HAP-1 (cell line): ENCODE data around the gene VEZT.
"Not testable (repeated sequence)": the region's sequence is repeated elsewhere in the genome, so short reads cannot be mapped to it uniquely, and the experiment has no call there.

Source experiments
- DNase-seq, 2 experiments: peaks; one replicate each; pipeline ENCODE4 v3.0.0-alpha.2; 2016 to 2020; ENCODE audit warnings: low spot score in 2 of 2
- H3K27me3 ChIP-seq: fragments of 250-450 bp; sonication (Bioruptor Pico); 2 replicates; pipeline ENCODE4 v1.5.1; 2020; ENCODE audit warnings: low read depth, mild to moderate bottlenecking, moderate library complexity
- H3K36me3 ChIP-seq: fragments of 250-450 bp; sonication (Bioruptor Pico); replicated peaks from 2 replicates; pipeline ENCODE4 v1.5.1; 2020; ENCODE audit warnings: mild to moderate bottlenecking
- H3K4me1 ChIP-seq: fragments of 250-450 bp; sonication (Bioruptor Pico); 2 replicates; pipeline ENCODE4 v1.5.1; 2020; ENCODE audit warnings: mild to moderate bottlenecking
- H3K4me3 ChIP-seq: fragments of 250-450 bp; sonication (Bioruptor Pico); 2 replicates; pipeline ENCODE4 v1.5.1; 2020; ENCODE audit warnings: mild to moderate bottlenecking, moderate library complexity
- H3K9me3 ChIP-seq: fragments of 250-450 bp; sonication (Bioruptor Pico); 2 replicates; pipeline ENCODE4 v1.5.1; 2020; ENCODE audit warnings: mild to moderate bottlenecking, moderate library complexity
- in situ Hi-C: fragments of 300-500 bp; cut with MboI; formaldehyde crosslinking; loops from 3 replicates; pipeline ENCODE4 v1.14.3; 2020; ENCODE audit warnings: low sequenced_read_pairs, inconsistent platforms, mixed read lengths

The VEZT gene

DNA sequence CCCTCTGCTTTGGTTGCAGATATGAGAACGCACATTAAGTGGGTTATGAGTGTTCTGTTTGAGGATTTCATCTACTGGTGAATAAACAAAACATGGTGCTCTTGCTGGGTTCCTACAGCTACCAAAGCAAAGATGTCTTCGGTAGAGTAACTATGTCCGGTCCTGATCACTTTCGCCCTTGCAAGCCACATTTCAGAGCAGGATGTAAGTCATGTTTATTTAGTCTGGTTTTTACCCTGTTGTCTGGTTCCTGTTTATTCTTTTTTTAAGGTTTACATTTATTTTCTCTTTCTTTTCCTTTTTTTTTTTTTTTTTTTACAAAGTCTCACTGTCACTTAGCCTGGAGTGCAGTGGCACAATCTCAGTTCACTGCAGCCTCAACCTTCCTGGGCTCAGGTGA, 99.2 kb downstream of the VEZT start:
- Histone ChIP-seq H3K4me3 (no peak overlapping the region), H3K9me3 (no peaks in the 10 kb centered on the region), H3K4me1 (peaks cover 5% of the 10 kb centered on the region), H3K27me3 (no peaks in the 10 kb centered on the region), H3K36me3 (no peaks in the 10 kb centered on the region)
- in situ Hi-C loops: no loop called here
- no peak for DNase-seq

DNA sequence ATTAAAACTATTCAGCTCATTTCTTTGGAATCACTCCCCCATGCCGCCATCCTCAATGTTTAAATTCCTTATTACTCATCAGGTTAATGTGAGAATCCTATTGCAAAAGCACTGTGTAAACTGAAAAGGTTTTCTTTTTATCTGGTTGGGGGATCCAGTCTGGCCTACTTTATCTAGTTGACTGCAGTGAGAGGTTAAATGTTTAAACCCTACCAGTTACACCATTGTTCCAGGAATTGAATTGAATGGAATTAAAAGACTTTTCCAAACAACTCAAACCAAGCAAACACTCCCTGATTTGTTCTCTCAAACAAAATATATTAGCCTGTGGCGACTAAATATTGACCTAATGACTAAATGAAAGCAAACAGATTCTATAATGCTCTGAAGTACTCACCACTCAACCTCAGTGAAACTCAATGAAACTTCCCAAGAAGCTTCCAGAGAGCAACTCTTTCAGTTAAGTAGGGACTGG, 100.5 kb downstream of the VEZT start:
- Histone ChIP-seq H3K4me1 (peaks cover 5% of the 10 kb centered on the region), H3K9me3 (no peaks in the 10 kb centered on the region), H3K27me3 (no peaks in the 10 kb centered on the region), H3K4me3 (no peak overlapping the region), H3K36me3 (no peaks in the 10 kb centered on the region)
- no peak for DNase-seq
- in situ Hi-C loops: no loop called here

DNA sequence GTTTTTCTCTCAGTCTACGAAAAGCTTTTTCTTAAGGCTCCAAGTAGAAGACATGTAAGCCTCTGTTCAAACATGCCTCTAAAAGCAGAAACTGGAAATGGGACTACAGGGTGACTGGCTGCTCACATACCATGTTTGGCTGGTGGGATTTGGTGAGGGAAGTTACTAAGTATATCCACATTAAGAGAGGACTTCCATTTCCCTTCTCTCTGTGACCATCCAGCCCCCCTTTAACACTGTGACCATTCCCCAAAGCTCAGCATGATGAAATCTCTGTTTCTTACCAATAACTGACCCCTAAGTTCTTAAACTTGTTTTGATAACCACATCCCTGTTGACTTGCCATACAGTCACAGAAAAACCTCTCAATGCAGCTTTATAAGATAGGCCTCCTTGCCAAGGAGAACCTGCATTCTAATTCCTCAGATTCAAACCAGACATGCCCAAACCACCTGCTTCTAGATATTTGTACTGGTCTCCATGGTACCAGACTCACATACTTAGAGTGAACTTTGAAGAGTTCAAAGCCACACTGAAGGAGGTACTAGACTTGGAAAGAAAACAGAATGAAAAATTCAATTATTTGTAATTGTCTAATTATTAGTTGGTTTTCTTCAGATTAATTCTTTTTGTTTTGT, 102.2 kb downstream of the VEZT start:
- DNase-seq: no peak
- H3K9me3 ChIP-seq: no peaks in the 10 kb centered on the region
- no peaks in the 10 kb centered on the region for H3K36me3 ChIP-seq
- H3K4me3 ChIP-seq: no peak overlapping the region
- in situ Hi-C loops: no loop called here
- H3K27me3 ChIP-seq: no peaks in the 10 kb centered on the region
- H3K4me1 ChIP-seq: peaks cover 5% of the 10 kb centered on the region

DNA sequence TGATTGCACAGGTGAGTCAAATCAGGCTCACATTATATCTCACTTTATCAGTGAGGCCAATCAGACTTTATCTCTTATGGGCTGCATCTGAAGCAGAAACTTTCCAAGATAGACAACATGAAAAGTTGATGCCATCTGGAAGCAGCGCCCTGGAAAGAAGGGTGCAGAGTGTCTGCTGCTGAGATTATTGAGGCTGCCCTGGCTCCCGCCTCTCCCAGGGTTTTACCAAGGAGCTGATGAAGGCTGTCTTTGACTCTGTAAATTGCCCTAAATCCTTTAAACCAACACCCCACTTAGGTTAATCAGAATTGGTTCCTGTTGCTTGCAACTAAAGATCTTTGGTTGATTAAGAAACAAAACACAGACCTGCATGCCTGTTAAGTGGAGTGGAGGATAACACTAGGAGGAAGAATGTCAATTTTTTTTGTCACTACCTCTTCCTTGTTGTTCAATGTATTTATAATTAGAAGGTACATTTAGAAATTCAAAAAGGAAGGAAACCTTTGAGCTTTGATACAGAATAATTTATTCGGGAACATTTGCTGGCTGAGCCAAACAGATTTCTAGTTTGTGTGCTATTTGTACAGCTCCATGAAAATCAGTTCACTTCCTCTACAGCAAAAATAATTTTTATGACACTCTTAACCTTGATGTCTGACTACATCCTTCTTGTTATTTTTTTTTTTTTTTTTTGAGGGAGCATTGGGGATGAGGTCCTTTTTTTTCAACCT, 104.1 kb downstream of the VEZT start:
- H3K4me1 ChIP-seq: peaks cover 5% of the 10 kb centered on the region
- no peak for DNase-seq
- H3K36me3 ChIP-seq: no peaks in the 10 kb centered on the region
- in situ Hi-C loops: no loop called here
- no peaks in the 10 kb centered on the region for H3K27me3 ChIP-seq
- H3K9me3 ChIP-seq: no peaks in the 10 kb centered on the region
- no peak overlapping the region for H3K4me3 ChIP-seq

DNA sequence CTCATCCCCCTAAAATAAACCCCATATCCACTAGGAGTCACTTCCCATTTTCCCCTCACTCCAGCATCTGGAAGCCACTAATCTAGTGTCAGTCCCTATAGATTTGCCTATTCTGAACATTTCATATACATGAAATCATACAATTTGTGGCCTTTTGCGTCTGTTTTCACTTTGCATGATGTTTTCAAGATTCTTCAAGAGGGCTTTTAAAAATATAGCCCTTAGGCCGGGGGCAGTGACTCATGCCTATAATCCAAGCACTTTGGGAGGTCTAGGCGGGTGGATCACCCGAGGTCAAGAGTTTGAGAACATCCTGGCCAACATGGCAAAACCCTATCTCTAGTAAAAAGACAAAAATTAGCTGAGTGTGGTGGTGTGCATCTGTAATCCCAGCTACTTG, 104.7 kb downstream of the VEZT start:
- no peak overlapping the region for H3K4me3 ChIP-seq
- no peaks in the 10 kb centered on the region for H3K27me3 ChIP-seq
- peaks cover 5% of the 10 kb centered on the region for H3K4me1 ChIP-seq
- no peaks in the 10 kb centered on the region for H3K36me3 ChIP-seq
- DNase-seq: no peak
- in situ Hi-C loops: no loop called here
- no peaks in the 10 kb centered on the region for H3K9me3 ChIP-seq

DNA sequence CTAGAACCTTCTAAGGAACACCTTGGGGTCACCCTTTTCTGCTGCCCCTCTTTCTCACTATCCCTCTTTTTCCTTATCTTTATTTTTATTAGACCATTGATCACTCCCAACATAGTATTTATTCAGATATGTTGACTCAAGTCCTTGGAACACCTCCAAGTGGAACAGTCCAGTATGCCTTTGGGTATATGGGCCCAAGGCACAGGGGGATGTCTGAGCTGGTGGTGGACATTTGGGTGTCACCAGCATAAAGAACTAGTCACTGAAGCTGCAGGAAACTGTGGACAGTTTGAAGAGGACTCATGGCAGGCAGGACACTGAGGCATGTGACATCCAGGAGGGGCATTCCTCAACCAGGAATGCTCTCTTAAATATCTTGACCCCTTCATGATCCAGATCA, 105.6 kb downstream of the VEZT start:
- no peaks in the 10 kb centered on the region for H3K9me3 ChIP-seq
- H3K27me3 ChIP-seq: no peaks in the 10 kb centered on the region
- in situ Hi-C loops: no loop called here
- H3K4me1 ChIP-seq: peaks cover 2% of the 10 kb centered on the region
- no peak for DNase-seq
- no peak overlapping the region for H3K4me3 ChIP-seq
- H3K36me3 ChIP-seq: no peaks in the 10 kb centered on the region

DNA sequence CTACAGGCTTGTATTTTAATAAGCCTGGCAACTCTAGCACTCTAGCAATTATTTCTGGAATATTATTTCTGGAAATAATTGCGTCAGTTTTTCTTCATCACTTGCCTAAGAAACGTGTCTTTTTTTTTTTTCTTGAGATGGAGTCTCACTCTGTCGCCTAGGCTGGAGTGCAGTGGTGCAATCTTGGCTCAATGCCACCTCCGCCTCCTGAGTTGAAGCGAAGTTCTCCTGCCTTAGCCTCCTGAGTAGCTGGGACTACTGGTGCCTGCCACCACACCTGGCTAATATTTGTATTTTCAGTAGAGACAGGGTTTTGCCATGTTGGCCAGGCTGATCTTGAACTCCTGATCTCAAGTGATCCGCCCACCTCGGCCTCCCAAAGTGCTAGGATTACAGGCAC, 106.6 kb downstream of the VEZT start:
- H3K27me3 ChIP-seq, H3K4me1 ChIP-seq, H3K4me3 ChIP-seq, H3K36me3 ChIP-seq, DNase-seq, H3K9me3 ChIP-seq, in situ Hi-C loops: not testable (repeated sequence)

DNA sequence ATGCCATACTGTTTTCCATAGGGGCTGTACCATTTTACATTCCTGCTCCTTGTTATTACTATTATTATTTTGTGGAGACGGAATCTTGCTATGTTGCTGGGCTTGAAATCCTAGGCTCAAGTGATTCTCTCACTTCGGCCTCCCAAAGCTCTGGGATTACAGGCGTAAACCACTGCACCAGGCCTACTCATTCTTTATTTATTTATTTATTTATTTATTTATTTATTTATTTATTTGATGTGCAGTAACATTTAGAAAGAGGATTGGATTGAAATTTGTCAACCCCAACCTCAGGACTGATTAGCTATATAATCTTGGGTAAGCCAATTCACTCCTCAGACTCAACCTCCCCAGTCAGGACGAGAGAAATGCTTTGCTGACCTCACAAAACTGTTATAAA, 107.9 kb downstream of the VEZT start:
- Histone ChIP-seq H3K36me3 (no peaks in the 10 kb centered on the region), H3K4me1 (no peaks in the 10 kb centered on the region), H3K4me3 (no peak overlapping the region), H3K9me3 (no peaks in the 10 kb centered on the region), H3K27me3 (no peaks in the 10 kb centered on the region)
- DNase-seq: no peak
- in situ Hi-C loops: no loop called here

DNA sequence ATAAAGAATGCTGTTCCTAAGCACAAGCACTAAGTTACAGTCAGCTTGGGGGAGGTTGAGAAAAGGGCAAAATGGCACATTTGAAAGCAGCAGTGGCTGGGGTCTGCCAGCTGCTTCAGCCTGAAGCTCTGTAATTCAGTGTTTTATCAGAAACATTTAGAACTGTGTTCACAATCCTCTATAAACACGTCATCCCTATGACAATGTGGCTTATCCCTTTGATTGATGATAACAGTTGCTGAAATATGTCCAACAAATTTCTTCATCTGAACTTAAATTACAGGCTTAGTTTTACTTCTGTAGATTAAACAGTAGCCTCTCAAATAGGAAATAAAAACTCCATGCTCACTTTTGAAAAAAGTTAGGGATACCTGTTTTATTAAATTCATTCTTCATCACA, 108.8 kb downstream of the VEZT start:
- Histone ChIP-seq H3K4me3 (no peak overlapping the region), H3K4me1 (no peaks in the 10 kb centered on the region), H3K27me3 (no peaks in the 10 kb centered on the region), H3K9me3 (no peaks in the 10 kb centered on the region), H3K36me3 (no peaks in the 10 kb centered on the region)
- no peak for DNase-seq
- in situ Hi-C loops: no loop called here

DNA sequence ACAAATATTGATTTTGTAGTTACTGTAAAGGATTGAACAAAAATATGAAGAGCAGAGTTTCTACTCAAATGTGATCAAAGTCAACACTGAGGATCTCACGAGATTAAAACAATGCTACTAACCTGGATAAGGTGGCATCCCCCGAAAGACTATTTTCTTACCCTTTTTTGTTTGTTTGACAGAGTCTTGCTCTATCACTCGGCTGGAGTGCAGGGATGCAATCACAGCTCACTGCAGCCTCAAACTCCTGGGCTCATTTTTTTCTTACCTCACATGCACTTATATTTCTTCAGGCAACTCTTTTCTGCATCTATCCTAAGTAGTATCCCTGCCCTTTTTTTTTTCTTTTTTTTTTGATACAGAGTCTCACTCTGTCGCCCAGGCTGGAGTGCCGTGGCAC, 109.2 kb downstream of the VEZT start:
- in situ Hi-C loops: no loop called here
- no peak overlapping the region for H3K4me3 ChIP-seq
- DNase-seq: no peak
- H3K9me3 ChIP-seq: no peaks in the 10 kb centered on the region
- H3K4me1 ChIP-seq: no peaks in the 10 kb centered on the region
- no peaks in the 10 kb centered on the region for H3K36me3 ChIP-seq
- H3K27me3 ChIP-seq: no peaks in the 10 kb centered on the region

DNA sequence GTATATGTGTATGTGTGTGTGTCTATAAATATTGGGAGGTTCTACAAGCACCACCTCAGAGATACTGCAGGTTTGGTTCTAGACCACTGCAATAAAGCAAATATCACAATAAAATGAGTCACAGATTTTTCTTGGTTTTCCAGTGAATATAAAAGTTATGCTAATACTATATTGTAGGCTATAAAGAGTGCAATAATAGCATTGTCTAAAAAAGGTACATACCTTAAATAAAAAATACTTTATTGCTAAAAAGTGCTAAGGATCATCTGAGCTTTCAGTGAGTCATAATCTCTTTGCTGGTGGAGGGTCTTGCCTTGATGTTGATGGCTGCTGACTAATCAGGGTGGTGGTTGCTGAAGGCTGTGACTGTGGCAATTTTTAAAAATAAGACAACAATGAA, 111.1 kb downstream of the VEZT start:
- DNase-seq: no peak

DNA sequence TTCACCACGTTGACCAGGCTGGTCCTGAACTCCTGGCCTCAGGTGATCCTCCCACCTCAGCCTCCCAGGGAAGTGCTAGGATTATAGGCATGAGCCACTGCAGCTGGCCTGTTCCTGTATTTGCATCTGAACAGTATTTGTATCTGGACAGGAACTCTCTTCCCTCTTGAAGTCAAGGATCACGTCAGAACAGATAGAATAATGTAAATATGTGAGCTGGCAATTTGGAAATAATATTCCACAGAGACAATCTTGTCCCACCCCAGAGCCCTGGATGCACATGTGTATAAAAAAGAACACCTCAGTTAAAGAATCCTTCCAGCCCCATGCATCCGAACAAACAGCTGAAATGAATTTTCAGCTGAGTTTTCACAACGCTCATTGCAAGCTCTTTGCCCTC, 118.3 kb downstream of the VEZT start:
- in situ Hi-C loops: no loop called here
- no peak for DNase-seq

More for the DNA sequence above, 111.1 kb downstream of the VEZT start:
- no peaks in the 10 kb centered on the region for H3K9me3 ChIP-seq
- in situ Hi-C loops: no loop called here
- no peaks in the 10 kb centered on the region for H3K36me3 ChIP-seq
- no peaks in the 10 kb centered on the region for H3K4me1 ChIP-seq
- no peaks in the 10 kb centered on the region for H3K27me3 ChIP-seq
- H3K4me3 ChIP-seq: no peak overlapping the region

DNA sequence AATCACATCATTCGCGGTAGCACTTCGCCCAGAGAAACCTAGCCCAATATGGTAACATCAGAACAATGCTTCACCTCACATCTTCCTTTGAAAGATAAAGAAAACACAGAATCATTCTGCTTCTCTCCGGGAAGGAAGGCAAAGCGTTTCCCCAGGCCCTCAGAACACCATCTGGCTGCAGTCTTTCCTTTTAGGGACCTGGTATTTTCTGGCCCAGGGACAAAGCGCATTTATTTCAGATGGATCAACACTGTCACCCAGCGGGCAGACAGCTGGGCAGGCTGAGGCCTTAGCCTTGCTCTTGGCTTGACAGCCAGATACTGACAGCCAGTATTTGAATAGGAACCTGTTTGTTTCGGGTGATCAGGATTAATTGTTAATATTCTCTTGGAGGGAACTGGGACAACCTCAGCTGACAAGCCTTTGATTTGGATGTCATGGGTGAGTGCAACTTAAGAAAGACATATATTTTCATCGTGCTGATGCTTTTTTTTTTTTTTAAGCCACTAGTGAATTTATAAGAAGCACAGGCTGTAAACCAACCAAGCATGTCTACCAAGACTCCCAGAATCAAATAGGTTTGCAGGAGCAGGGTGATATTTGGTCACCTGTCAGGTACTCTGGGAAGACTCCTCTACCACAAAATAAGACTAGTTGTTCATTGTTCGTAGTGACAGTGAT, 118.9 kb downstream of the VEZT start:
- in situ Hi-C loops: no loop called here
- Histone ChIP-seq H3K4me1 (peaks cover 6% of the 10 kb centered on the region), H3K36me3 (no peaks in the 10 kb centered on the region), H3K27me3 (no peaks in the 10 kb centered on the region), H3K9me3 (no peaks in the 10 kb centered on the region), H3K4me3 (no peak overlapping the region)
- DNase-seq: peak in 1 of 2 experiments; percentile 44

More for the DNA sequence above, 118.3 kb downstream of the VEZT start:
- Histone ChIP-seq H3K27me3 (no peaks in the 10 kb centered on the region), H3K36me3 (no peaks in the 10 kb centered on the region), H3K4me3 (no peak overlapping the region), H3K9me3 (no peaks in the 10 kb centered on the region), H3K4me1 (peaks cover 6% of the 10 kb centered on the region)

DNA sequence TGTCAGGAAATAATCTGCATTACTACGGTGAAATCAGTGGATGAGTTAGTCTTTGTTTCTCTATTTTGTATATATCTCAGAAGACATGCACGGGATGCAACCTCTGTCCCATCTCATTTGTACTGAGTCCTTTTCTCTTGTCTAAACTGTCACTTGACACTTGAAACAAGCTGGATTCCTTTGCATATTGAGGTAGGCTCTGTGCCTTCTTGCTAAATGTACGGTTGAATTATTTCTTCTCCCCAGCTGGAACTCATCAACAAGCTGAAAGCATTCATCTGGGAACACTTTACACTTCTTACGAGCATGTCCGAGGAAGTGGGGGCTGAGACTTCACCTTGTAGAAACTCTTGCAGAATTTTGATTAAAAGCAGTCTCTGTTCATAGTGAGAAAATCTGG, 119.5 kb downstream of the VEZT start:
- H3K36me3 ChIP-seq: no peaks in the 10 kb centered on the region
- H3K27me3 ChIP-seq: no peaks in the 10 kb centered on the region
- H3K9me3 ChIP-seq: no peaks in the 10 kb centered on the region
- DNase-seq: no peak
- in situ Hi-C loops: no loop called here
- H3K4me3 ChIP-seq: no peak overlapping the region
- peaks cover 6% of the 10 kb centered on the region for H3K4me1 ChIP-seq
